ENCODE measurements around the gene DTD2. TPM values are rescaled to one million over a fixed set of nuclear protein-coding genes. Genes with fewer than 3 reads are reported as not detected.

DTD2 gene
- total RNA-seq, 1 experiment from 2014 or later, result 14.8 TPM

DNA sequence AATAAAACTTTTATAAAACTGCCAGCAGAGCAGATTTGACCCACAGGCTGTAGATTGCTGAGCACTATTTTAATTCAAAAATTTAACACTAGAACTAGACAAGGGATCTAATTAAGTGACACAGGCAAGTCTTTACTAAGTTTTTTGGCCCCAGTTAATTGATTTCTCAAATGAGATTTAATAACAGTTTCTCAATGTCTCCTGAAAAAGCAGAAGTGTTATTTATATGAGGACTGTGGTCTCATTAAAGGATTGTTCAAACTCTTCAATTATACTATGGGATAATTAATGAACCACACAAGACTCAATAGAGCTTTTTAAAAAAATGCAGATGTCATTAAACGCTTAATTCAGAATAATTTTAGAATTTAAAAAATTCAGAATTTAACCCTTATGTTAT lies 38.9 kb downstream of the DTD2 start:
- H3K27me3 Mint-ChIP-seq (ENCODE audit: low read depth), result no peaks in the 10 kb centered on the region
- no peak overlapping the region for H3K14ac ChIP-seq (ENCODE audit: insufficient read depth, low read length)
- H3K27ac ChIP-seq (ENCODE audit: insufficient read length, low read depth, low read length), result no peak overlapping the region
- no peak overlapping the region for H2BK120ac ChIP-seq (ENCODE audit: low read depth, low read length, poor library complexity, severe bottlenecking)
- H3K27ac Mint-ChIP-seq, result no peak overlapping the region
- H3K4me3 Mint-ChIP-seq, result peak overlapping the region; percentile 9 to 36; a peak in 2 of 5 replicates
- no peak overlapping the region for H2BK5ac ChIP-seq (ENCODE audit: insufficient read length, low read length)
- no peaks in the 10 kb centered on the region for H3K27me3 ChIP-seq (ENCODE audit: insufficient read depth, low read length)
- H3K23me2 ChIP-seq (ENCODE audit: insufficient read length, low read depth, low read length, poor library complexity, severe bottlenecking), result no peaks in the 10 kb centered on the region
- H3K4me1 Mint-ChIP-seq, result peaks cover 14% of the 10 kb centered on the region in 2 experiments
- DNase-seq, result no peak
- peaks cover 2% of the 10 kb centered on the region for H3K79me1 ChIP-seq (ENCODE audit: insufficient read depth, low read depth, low read length, poor library complexity, severe bottlenecking)
- no peak overlapping the region for H3K4me2 ChIP-seq (ENCODE audit: insufficient read depth, insufficient read length, low read length)
- no peak overlapping the region for H4K8ac ChIP-seq (replicated peaks; ENCODE audit: insufficient read length, low read depth, low read length)
- H4K20me1 ChIP-seq (ENCODE audit: control insufficient read depth, insufficient read depth, insufficient read length), result no peaks in the 10 kb centered on the region
- H3K18ac ChIP-seq (ENCODE audit: insufficient read length, low read depth, low read length), result no peak overlapping the region
- no peak overlapping the region for H2BK20ac ChIP-seq (ENCODE audit: low read depth, low read length, poor library complexity, severe bottlenecking)
- H2AFZ ChIP-seq (ENCODE audit: low read length), result no peak overlapping the region
- no peak overlapping the region for H2AK5ac ChIP-seq (ENCODE audit: insufficient read length, low read length)
- no peaks in the 10 kb centered on the region for H3K4me1 ChIP-seq (ENCODE audit: insufficient read depth, low read length)
- H3K79me2 ChIP-seq (ENCODE audit: insufficient read depth, low read length), result no peaks in the 10 kb centered on the region
- no peak overlapping the region for H2BK15ac ChIP-seq (ENCODE audit: low read depth, low read length)
- H3K56ac ChIP-seq (ENCODE audit: insufficient read length, low read depth, low read length), result no peak overlapping the region
- no peaks in the 10 kb centered on the region for H3K9me3 Mint-ChIP-seq
- H3K36me3 Mint-ChIP-seq (ENCODE audit: insufficient read depth in 1 of 3, low read depth in 3 of 3), result peaks cover 0 to 3% (median 0%) of the 10 kb centered on the region in 3 experiments; a peak in 1 of 7 replicates
- TF ChIP-seq, protein P1, sequence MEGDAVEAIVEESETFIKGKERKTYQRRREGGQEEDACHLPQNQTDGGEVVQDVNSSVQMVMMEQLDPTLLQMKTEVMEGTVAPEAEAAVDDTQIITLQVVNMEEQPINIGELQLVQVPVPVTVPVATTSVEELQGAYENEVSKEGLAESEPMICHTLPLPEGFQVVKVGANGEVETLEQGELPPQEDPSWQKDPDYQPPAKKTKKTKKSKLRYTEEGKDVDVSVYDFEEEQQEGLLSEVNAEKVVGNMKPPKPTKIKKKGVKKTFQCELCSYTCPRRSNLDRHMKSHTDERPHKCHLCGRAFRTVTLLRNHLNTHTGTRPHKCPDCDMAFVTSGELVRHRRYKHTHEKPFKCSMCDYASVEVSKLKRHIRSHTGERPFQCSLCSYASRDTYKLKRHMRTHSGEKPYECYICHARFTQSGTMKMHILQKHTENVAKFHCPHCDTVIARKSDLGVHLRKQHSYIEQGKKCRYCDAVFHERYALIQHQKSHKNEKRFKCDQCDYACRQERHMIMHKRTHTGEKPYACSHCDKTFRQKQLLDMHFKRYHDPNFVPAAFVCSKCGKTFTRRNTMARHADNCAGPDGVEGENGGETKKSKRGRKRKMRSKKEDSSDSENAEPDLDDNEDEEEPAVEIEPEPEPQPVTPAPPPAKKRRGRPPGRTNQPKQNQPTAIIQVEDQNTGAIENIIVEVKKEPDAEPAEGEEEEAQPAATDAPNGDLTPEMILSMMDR (conservative IDR thresholded peaks at IDR 0.05), result no peak
- no CpG with 5 or more reads among the region's 1 CpG for WGBS (ENCODE audit: extremely low coverage, insufficient read length, low lambda C conversion rate)
- no peaks in the 10 kb centered on the region for H3K9me3 ChIP-seq (ENCODE audit: control insufficient read depth, low read depth, low read length)
- no peak overlapping the region for H3K23ac ChIP-seq (ENCODE audit: insufficient read length, low read depth, low read length)
- no peak overlapping the region for H3K9ac ChIP-seq (ENCODE audit: extremely low read depth, insufficient read length, low read length)
- no peak overlapping the region for H4K91ac ChIP-seq (ENCODE audit: insufficient read length, low read depth, low read length)
- no peak overlapping the region for H3T11ph ChIP-seq (ENCODE audit: low read length)
- H3K4ac ChIP-seq (ENCODE audit: low read depth, low read length), result no peak overlapping the region
- no peak overlapping the region for H2BK12ac ChIP-seq (ENCODE audit: insufficient read length, low read depth, low read length)
- H4K5ac ChIP-seq (ENCODE audit: insufficient read length, low read depth, low read length), result no peak overlapping the region

Measured in H9 (cell line).